MM.1S (cell line): Measurements from ENCODE around the gene ARHGAP23.

Experiments
- CTCF ChIP-seq: fragments of 300-600 bp; sonication (generic); IDR thresholded peaks from 2 replicates; pipeline ENCODE4 v1.5.1; 2016; ENCODE audit warnings: antibody characterized with exemption, low read length, mixed read lengths
- EZH2 ChIP-seq: fragments of 300-600 bp; sonication (generic); optimal IDR thresholded peaks from 2 replicates; pipeline ENCODE3; 2017; ENCODE audit warnings: low read depth, mild to moderate bottlenecking, antibody characterized with exemption, low read length, mixed read lengths
- EZH2phosphoT487 ChIP-seq: fragments of 300-600 bp; sonication (generic); IDR thresholded peaks from 2 replicates; pipeline ENCODE4 v1.6.1; 2018; ENCODE audit warnings: antibody characterized with exemption, low read length

- TF ChIP-seq CTCF (no peak), EZH2 (no peak), EZH2phosphoT487 (no peak)
Measured at GRCh38 chr17:38557396-38557795, 129.1 kb downstream of the ARHGAP23 start.
